NT2/D1 (cell line): Measurements from ENCODE around the gene PTRH1.
"Not testable (repeated sequence)": the region's sequence is repeated elsewhere in the genome, so short reads cannot be mapped to it uniquely, and the experiment has no call there.

Source experiments
- DNase-seq: peaks from one replicate; pipeline ENCODE4 v3.0.0-alpha.2; 2011; ENCODE audit warnings: low read depth, low spot score
- H3K27me3 ChIP-seq: 2 replicates; pipeline ENCODE4 v1.6.0; 2011; ENCODE audit warnings: mild to moderate bottlenecking; ENCODE audit not compliant: insufficient read length, insufficient read depth
- H3K36me3 ChIP-seq: 2 replicates; pipeline ENCODE4 v1.6.1; 2011; ENCODE audit warnings: mild to moderate bottlenecking, low read length, mixed read lengths; ENCODE audit not compliant: insufficient read depth, insufficient read length
- H3K4me1 ChIP-seq: 2 replicates; pipeline ENCODE4 v1.5.1; 2011; ENCODE audit not compliant: insufficient read depth, insufficient read length
- H3K4me3 ChIP-seq: 2 replicates; pipeline ENCODE4 v1.5.1; 2011; ENCODE audit warnings: low read depth; ENCODE audit not compliant: insufficient read length
- H3K9ac ChIP-seq: 2 replicates; pipeline ENCODE4 v1.6.0; 2011; ENCODE audit warnings: low read depth; ENCODE audit not compliant: insufficient read length
- H3K9me3 ChIP-seq: 2 replicates; pipeline ENCODE4 v1.5.1; 2011; ENCODE audit warnings: mild to moderate bottlenecking, low read length; ENCODE audit not compliant: insufficient read depth
- SUZ12 ChIP-seq: IDR thresholded peaks from 2 replicates; pipeline ENCODE4 v1.6.1; 2011; ENCODE audit not compliant: insufficient read length, insufficient read depth; ENCODE audit errors: extremely low read depth
- YY1 ChIP-seq: IDR thresholded peaks from 2 replicates; pipeline ENCODE4 v1.6.1; 2011; ENCODE audit not compliant: insufficient read length, insufficient read depth
- ZNF274 ChIP-seq: IDR thresholded peaks from 2 replicates; pipeline ENCODE4 v1.6.1; 2011; ENCODE audit warnings: mild to moderate bottlenecking, low read depth, low read length

The PTRH1 gene, protein sequence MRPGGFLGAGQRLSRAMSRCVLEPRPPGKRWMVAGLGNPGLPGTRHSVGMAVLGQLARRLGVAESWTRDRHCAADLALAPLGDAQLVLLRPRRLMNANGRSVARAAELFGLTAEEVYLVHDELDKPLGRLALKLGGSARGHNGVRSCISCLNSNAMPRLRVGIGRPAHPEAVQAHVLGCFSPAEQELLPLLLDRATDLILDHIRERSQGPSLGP

DNA sequence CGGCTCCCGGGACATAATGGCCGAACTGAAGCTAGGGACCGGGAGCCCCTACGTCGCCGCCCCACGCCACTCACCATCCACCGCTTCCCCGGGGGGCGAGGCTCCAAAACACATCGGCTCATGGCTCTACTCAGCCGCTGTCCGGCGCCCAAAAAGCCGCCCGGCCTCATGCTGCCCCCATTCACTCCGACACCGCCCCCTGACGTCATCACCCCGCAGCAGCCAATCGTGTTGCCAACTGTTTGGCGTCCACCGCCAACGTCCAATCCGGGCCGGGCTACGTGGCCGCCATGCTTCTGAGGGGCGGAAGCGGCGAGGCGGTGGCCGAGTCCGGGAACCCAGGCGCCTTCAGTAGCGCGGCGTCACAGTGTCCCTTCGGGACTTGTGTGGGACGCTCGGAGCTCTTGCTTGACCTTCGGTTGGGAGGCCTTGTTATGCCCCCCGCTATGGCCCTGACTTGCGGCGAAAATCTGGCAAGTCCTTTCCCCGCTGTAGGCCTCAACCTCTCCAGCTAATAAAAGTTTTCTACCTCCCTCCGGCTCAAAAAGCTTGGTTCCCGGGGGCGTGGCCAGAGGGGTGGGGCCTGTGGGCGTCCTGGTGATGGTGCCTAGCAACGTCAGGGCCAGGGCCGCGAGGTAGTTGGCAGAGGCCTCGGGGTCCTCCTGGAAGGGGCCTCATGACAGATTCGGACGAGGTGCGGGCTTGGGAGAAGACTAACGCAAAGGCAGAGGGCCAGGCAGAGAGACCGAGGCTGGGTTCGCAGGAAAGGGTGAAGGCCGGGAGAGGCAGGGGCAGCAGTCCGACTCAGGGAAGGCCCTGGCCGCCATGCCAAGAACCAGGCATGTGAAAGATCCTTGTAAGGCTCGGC lies at the start of gene PTRH1, which contains the start of gene TTC16:
PTRH1 (minus strand) TSS at position 194 of the 868 bp plus-strand sequence; CDS start at position 170, 24 bp downstream.
TTC16 (plus strand) TSS at position 610 of the 868 bp plus-strand sequence; CDS start at position 677, 67 bp downstream.
- peak; percentile 93 for DNase-seq
- H3K9ac ChIP-seq, result peak within 1 kb of the TSS; percentile 81
- H3K36me3 ChIP-seq, result no peaks in the 10 kb centered on the region
- peaks cover 21% of the 10 kb centered on the region for H3K27me3 ChIP-seq
- TF ChIP-seq ZNF274 (no peak), SUZ12 (no peak), YY1 (peak; percentile 96)
- no peaks in the 10 kb centered on the region for H3K9me3 ChIP-seq
- H3K4me1 ChIP-seq, result peaks cover 15% of the 10 kb centered on the region
- peak within 1 kb of the TSS; percentile 85 for H3K4me3 ChIP-seq

- H3K27me3 ChIP-seq, result no peaks in the 10 kb centered on the region
- H3K4me3 ChIP-seq, result no peak overlapping the region
- H3K9ac ChIP-seq, result no peak overlapping the region
- no peak for DNase-seq
- no peak for TF ChIP-seq YY1
- no peak for TF ChIP-seq SUZ12
- TF ChIP-seq ZNF274, result no peak
- no peaks in the 10 kb centered on the region for H3K9me3 ChIP-seq
- H3K36me3 ChIP-seq, result peaks cover 3% of the 10 kb centered on the region
- peaks cover 21% of the 10 kb centered on the region for H3K4me1 ChIP-seq
Observed at GRCh38 chr9:127763918-127764384, 48.5 kb upstream of the PTRH1 start.

GRCh38 chr9:127762111-127762676 lies 46.7 kb upstream of the PTRH1 start:
- peaks cover 18% of the 10 kb centered on the region for H3K4me1 ChIP-seq
- no peak for DNase-seq
- no peak overlapping the region for H3K4me3 ChIP-seq
- no peaks in the 10 kb centered on the region for H3K9me3 ChIP-seq
- peaks cover 3% of the 10 kb centered on the region for H3K36me3 ChIP-seq
- TF ChIP-seq ZNF274 (no peak), YY1 (no peak), SUZ12 (no peak)
- H3K9ac ChIP-seq, result peak overlapping the region; percentile 13
- H3K27me3 ChIP-seq, result no peaks in the 10 kb centered on the region

DNA sequence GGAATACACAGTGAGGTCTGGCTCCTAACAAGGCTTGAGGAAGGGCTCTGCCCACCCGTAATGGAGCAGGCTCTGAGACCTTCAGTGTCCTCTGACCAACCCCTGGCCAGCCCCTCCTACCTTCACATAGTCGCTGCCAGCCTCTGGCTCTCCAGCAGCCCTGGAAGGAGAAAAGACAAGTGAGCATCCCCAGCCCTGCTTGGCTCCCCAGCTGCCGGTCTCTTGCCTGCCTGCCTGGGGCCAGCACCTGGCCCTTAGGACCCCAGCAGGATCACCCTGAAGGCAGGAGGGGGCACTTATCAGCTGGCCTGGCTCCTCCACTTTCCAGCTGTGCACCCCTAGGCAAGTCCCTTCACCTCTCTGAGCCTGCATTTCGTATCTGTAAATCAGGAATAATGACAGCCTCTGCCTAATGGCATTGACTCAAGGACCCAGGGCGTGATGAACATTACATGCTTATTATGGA lies 46.1 kb upstream of the PTRH1 start:
- no peak for DNase-seq
- Histone ChIP-seq H3K4me3 (no peak overlapping the region), H3K4me1 (peaks cover 15% of the 10 kb centered on the region), H3K27me3 (no peaks in the 10 kb centered on the region), H3K36me3 (no peaks in the 10 kb centered on the region), H3K9ac (no peak overlapping the region), H3K9me3 (no peaks in the 10 kb centered on the region)
- TF ChIP-seq SUZ12 (no peak), ZNF274 (no peak), YY1 (no peak)

- Histone ChIP-seq H3K36me3 (no peaks in the 10 kb centered on the region), H3K27me3 (peaks cover 5% of the 10 kb centered on the region), H3K9me3 (no peaks in the 10 kb centered on the region), H3K4me1 (peaks cover 15% of the 10 kb centered on the region), H3K9ac (no peak overlapping the region), H3K4me3 (no peak overlapping the region)
- TF ChIP-seq ZNF274 (no peak), YY1 (no peak), SUZ12 (no peak)
- no peak for DNase-seq
Observed at GRCh38 chr9:127761061-127761460, 45.6 kb upstream of the PTRH1 start.

- Histone ChIP-seq H3K27me3 (peaks cover 25% of the 10 kb centered on the region), H3K36me3 (no peaks in the 10 kb centered on the region), H3K4me3 (no peak overlapping the region), H3K9me3 (no peaks in the 10 kb centered on the region), H3K4me1 (peaks cover 18% of the 10 kb centered on the region), H3K9ac (no peak overlapping the region)
- no peak for DNase-seq
- TF ChIP-seq YY1 (no peak), ZNF274 (no peak), SUZ12 (no peak)
Observed at GRCh38 chr9:127758843-127759242, 43.4 kb upstream of the PTRH1 start.

- Histone ChIP-seq H3K4me1 (peaks cover 14% of the 10 kb centered on the region), H3K27me3 (peaks cover 46% of the 10 kb centered on the region)
- H3K36me3 ChIP-seq, DNase-seq, H3K9me3 ChIP-seq, H3K9ac ChIP-seq, H3K4me3 ChIP-seq: not testable (repeated sequence)
Observed at GRCh38 chr9:127756776-127757175, 41.3 kb upstream of the PTRH1 start.
